H9 (cell line): ENCODE data around the gene GRWD1. TPM values are rescaled to one million over a fixed set of nuclear protein-coding genes. Genes with fewer than 3 reads are reported as not detected.
A peak's percentile ranks its signal among the peaks of the same experiment; 100 is the strongest.

Source experiments
- DNase-seq: peaks from one replicate; pipeline ENCODE4 v3.0.0-alpha.2; 2017
- H2AFZ ChIP-seq: one replicate; pipeline ENCODE4 v1.6.1; 2013; ENCODE audit warnings: mild to moderate bottlenecking, low read length, control low read depth, moderate library complexity
- H2AK5ac ChIP-seq: 2 replicates; pipeline ENCODE4 v1.6.1; 2013; ENCODE audit warnings: low read length, control low read depth, mixed read lengths; ENCODE audit not compliant: insufficient read length
- H2BK120ac ChIP-seq: one replicate; pipeline ENCODE4 v1.6.1; 2013; ENCODE audit warnings: low read depth, mild to moderate bottlenecking, low read length, control low read depth, inconsistent platforms; ENCODE audit not compliant: poor library complexity, severe bottlenecking
- H2BK12ac ChIP-seq: 2 replicates; pipeline ENCODE4 v1.6.1; 2013; ENCODE audit warnings: low read length, control low read depth, mixed read lengths, low read depth; ENCODE audit not compliant: insufficient read length
- H2BK15ac ChIP-seq: 2 replicates; pipeline ENCODE4 v1.6.1; 2013; ENCODE audit warnings: low read depth, low read length, control low read depth
- H2BK20ac ChIP-seq: one replicate; pipeline ENCODE4 v1.6.1; 2013; ENCODE audit warnings: low read depth, mild to moderate bottlenecking, low read length, control low read depth, inconsistent platforms; ENCODE audit not compliant: poor library complexity, severe bottlenecking
- H2BK5ac ChIP-seq: 2 replicates; pipeline ENCODE4 v1.6.1; 2013; ENCODE audit warnings: low read length, control low read depth, mixed read lengths; ENCODE audit not compliant: insufficient read length
- H3K14ac ChIP-seq: 2 replicates; pipeline ENCODE4 v1.6.1; 2013; ENCODE audit warnings: low read length, control low read depth; ENCODE audit not compliant: insufficient read depth
- H3K18ac ChIP-seq: 2 replicates; pipeline ENCODE4 v1.6.1; 2013; ENCODE audit warnings: low read depth, mild to moderate bottlenecking, mixed read lengths, low read length, control low read depth; ENCODE audit not compliant: insufficient read length
- H3K23ac ChIP-seq: 2 replicates; pipeline ENCODE4 v1.6.1; 2013; ENCODE audit warnings: low read length, control low read depth, mixed read lengths, low read depth; ENCODE audit not compliant: insufficient read length
- H3K23me2 ChIP-seq: 2 replicates; pipeline ENCODE4 v1.6.1; 2013; ENCODE audit warnings: low read depth, mild to moderate bottlenecking, mixed read lengths, low read length, control low read depth; ENCODE audit not compliant: insufficient read length, poor library complexity, severe bottlenecking
- H3K27ac ChIP-seq: 2 replicates; pipeline ENCODE4 v1.5.1; 2013; ENCODE audit warnings: low read length, control low read depth, mixed read lengths, low read depth; ENCODE audit not compliant: insufficient read length
- H3K27me3 ChIP-seq: 2 replicates; pipeline ENCODE4 v1.6.1; 2013; ENCODE audit warnings: low read length, control low read depth, inconsistent platforms; ENCODE audit not compliant: insufficient read depth
- H3K4ac ChIP-seq: 2 replicates; pipeline ENCODE4 v1.6.1; 2013; ENCODE audit warnings: low read depth, mild to moderate bottlenecking, control low read depth, inconsistent platforms, low read length, moderate library complexity
- H3K4me1 ChIP-seq: 2 replicates; pipeline ENCODE4 v1.6.1; 2013; ENCODE audit warnings: low read length, control low read depth, inconsistent platforms; ENCODE audit not compliant: insufficient read depth
- H3K4me2 ChIP-seq: 2 replicates; pipeline ENCODE4 v1.6.1; 2013; ENCODE audit warnings: low read length, control low read depth, mixed read lengths; ENCODE audit not compliant: insufficient read length, insufficient read depth
- H3K56ac ChIP-seq: 2 replicates; pipeline ENCODE4 v1.6.1; 2013; ENCODE audit warnings: low read depth, mild to moderate bottlenecking, mixed read lengths, low read length, control low read depth; ENCODE audit not compliant: insufficient read length
- H3K79me1 ChIP-seq: 2 replicates; pipeline ENCODE4 v1.6.1; 2013; ENCODE audit warnings: low read depth, mild to moderate bottlenecking, moderate library complexity, low read length, control low read depth, inconsistent platforms; ENCODE audit not compliant: insufficient read depth, poor library complexity, severe bottlenecking
- H3K79me2 ChIP-seq: 2 replicates; pipeline ENCODE4 v1.6.1; 2013; ENCODE audit warnings: low read length, control low read depth, inconsistent platforms; ENCODE audit not compliant: insufficient read depth
- H3K9ac ChIP-seq: 2 replicates; pipeline ENCODE4 v1.6.1; 2013; ENCODE audit warnings: low read length, control low read depth, mixed read lengths; ENCODE audit not compliant: insufficient read length; ENCODE audit errors: extremely low read depth
- H3K9me3 ChIP-seq: one replicate; pipeline ENCODE4 v1.6.1; 2013; ENCODE audit warnings: low read depth, low read length, inconsistent platforms; ENCODE audit not compliant: control insufficient read depth
- H3T11ph ChIP-seq: one replicate; pipeline ENCODE4 v1.6.1; 2013; ENCODE audit warnings: mild to moderate bottlenecking, low read length, control low read depth, inconsistent platforms
- H4K20me1 ChIP-seq: one replicate; pipeline ENCODE4 v1.6.1; 2013; ENCODE audit not compliant: control insufficient read depth, insufficient read length, insufficient read depth
- H4K5ac ChIP-seq: 2 replicates; pipeline ENCODE4 v1.6.1; 2013; ENCODE audit warnings: low read depth, mild to moderate bottlenecking, mixed read lengths, low read length, control low read depth; ENCODE audit not compliant: insufficient read length
- H4K8ac ChIP-seq: replicated peaks from 2 replicates; pipeline ENCODE4 v1.6.1; 2013; ENCODE audit warnings: low read length, control low read depth, mixed read lengths, low read depth; ENCODE audit not compliant: insufficient read length
- H4K91ac ChIP-seq: 2 replicates; pipeline ENCODE4 v1.6.1; 2013; ENCODE audit warnings: low read depth, mild to moderate bottlenecking, moderate library complexity, mixed read lengths, low read length, control low read depth; ENCODE audit not compliant: insufficient read length
- H3K27ac Mint-ChIP-seq, 3 experiments: 2 replicates in 2 of 3; 3 replicates in 1 of 3; pipeline ENCODE4 v1.8.0; 2020 to 2021; ENCODE audit warnings: mixed read lengths in 3 of 3, mild to moderate bottlenecking in 1 of 3, moderate library complexity in 1 of 3
- H3K27me3 Mint-ChIP-seq: 2 replicates; pipeline ENCODE4 v1.8.0; 2021; ENCODE audit warnings: low read depth, mild to moderate bottlenecking, moderate library complexity, mixed read lengths
- H3K36me3 Mint-ChIP-seq, 3 experiments: 2 replicates in 2 of 3; 3 replicates in 1 of 3; pipeline ENCODE4 v1.8.0; 2020 to 2021; ENCODE audit warnings: low read depth in 3 of 3, mixed read lengths in 3 of 3; ENCODE audit not compliant: insufficient read depth in 1 of 3
- H3K4me1 Mint-ChIP-seq, 2 experiments: 2 replicates each; pipeline ENCODE4 v1.8.0; 2020; ENCODE audit warnings: mixed read lengths in 2 of 2
- H3K4me3 Mint-ChIP-seq, 2 experiments: 2 replicates in 1 of 2; 3 replicates in 1 of 2; pipeline ENCODE4 v1.8.0; 2020 to 2021; ENCODE audit warnings: mild to moderate bottlenecking in 2 of 2, mixed read lengths in 2 of 2, moderate library complexity in 1 of 2
- H3K9me3 Mint-ChIP-seq, 2 experiments: 2 replicates in 1 of 2; 3 replicates in 1 of 2; pipeline ENCODE4 v1.8.0; 2020; ENCODE audit warnings: mild to moderate bottlenecking in 2 of 2, mixed read lengths in 2 of 2, moderate library complexity in 1 of 2
- WGBS: extraction: QIAGEN DNeasy Blood & Tissue Kit; methylation state at CpG from one replicate; pipeline ENCODE4 v1.1.7; 2013; ENCODE audit warnings: missing lambda C conversion rate, low lambda C conversion rate, mixed read lengths; ENCODE audit not compliant: insufficient read length; ENCODE audit errors: extremely low coverage; 5-methylcytosine and 5-hydroxymethylcytosine counted together
- total RNA-seq: library from RNA; stranded (reverse); gene quantifications from 2 replicates; pipeline ENCODE4 v1.2.1, GENCODE V29; 2021
- TF ChIP-seq, protein P1 (sequence below): fragments of 200-600 bp; sonication (generic); conservative IDR thresholded peaks from 3 replicates; pipeline ENCODE4 v1.8.0; 2021; ENCODE audit warnings: antibody characterized with exemption, mild to moderate bottlenecking

Gene GRWD1
- total RNA-seq, 1 experiment from 2014 or later = 92.0 TPM

DNA sequence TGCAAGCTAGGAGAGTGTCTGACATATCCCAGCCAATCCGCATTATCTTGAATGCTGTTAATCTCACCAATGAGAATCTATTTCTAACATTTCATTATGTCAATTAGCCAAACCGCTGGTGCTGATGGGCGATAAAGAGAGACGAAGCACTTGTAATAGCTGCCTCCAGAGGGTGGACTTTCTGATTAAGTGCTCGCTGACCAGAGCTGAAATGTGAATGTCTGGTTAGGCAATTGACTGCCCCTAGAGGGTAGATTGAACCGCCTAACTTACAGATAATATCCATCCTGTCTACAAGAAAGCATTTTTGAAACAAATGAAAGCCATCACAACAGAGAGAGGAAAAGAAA lies 552 bp upstream of the GRWD1 start:
- Mint-ChIP-seq H3K27ac (peak overlapping the region; percentile 90 to 99 (median 97)), H3K4me1 (peaks cover 13 to 17% of the 10 kb centered on the region in 2 experiments), H3K9me3 (no peaks in the 10 kb centered on the region; a peak in 1 of 5 replicates), H3K27me3 (no peaks in the 10 kb centered on the region), H3K4me3 (peak overlapping the region; percentile 89 to 95), H3K36me3 (peaks cover 28 to 47% (median 32%) of the 10 kb centered on the region in 3 experiments)
- Histone ChIP-seq H2BK5ac (no peak overlapping the region), H3T11ph (no peak overlapping the region), H4K91ac (no peak overlapping the region), H2AFZ (no peak overlapping the region), H3K14ac (no peak overlapping the region), H3K23ac (no peak overlapping the region), H3K27me3 (no peaks in the 10 kb centered on the region), H3K23me2 (peaks cover 8% of the 10 kb centered on the region), H4K20me1 (no peaks in the 10 kb centered on the region), H3K4me2 (peak overlapping the region; percentile 85), H4K8ac (no peak overlapping the region), H3K79me2 (0 out of 2 replicates have a peak, but pooled peaks cover 2% of the 10 kb centered on the region), H3K18ac (no peak overlapping the region), H2BK120ac (no peak overlapping the region), H3K79me1 (peaks cover 3% of the 10 kb centered on the region), H3K56ac (no peak overlapping the region), H4K5ac (no peak overlapping the region), H3K9ac (peak overlapping the region; percentile 34), H3K4me1 (peaks cover 2% of the 10 kb centered on the region; the same call in 1 of the 2 replicates), H2BK15ac (no peak overlapping the region), H2BK12ac (no peak overlapping the region), H3K27ac (peak overlapping the region; percentile 22), H2AK5ac (no peak overlapping the region), H3K9me3 (no peaks in the 10 kb centered on the region), H2BK20ac (no peak overlapping the region), H3K4ac (no peak overlapping the region)
- peak; percentile 62 for DNase-seq
- no CpG with 5 or more reads among the region's 6 CpGs for WGBS
- TF ChIP-seq, protein P1, sequence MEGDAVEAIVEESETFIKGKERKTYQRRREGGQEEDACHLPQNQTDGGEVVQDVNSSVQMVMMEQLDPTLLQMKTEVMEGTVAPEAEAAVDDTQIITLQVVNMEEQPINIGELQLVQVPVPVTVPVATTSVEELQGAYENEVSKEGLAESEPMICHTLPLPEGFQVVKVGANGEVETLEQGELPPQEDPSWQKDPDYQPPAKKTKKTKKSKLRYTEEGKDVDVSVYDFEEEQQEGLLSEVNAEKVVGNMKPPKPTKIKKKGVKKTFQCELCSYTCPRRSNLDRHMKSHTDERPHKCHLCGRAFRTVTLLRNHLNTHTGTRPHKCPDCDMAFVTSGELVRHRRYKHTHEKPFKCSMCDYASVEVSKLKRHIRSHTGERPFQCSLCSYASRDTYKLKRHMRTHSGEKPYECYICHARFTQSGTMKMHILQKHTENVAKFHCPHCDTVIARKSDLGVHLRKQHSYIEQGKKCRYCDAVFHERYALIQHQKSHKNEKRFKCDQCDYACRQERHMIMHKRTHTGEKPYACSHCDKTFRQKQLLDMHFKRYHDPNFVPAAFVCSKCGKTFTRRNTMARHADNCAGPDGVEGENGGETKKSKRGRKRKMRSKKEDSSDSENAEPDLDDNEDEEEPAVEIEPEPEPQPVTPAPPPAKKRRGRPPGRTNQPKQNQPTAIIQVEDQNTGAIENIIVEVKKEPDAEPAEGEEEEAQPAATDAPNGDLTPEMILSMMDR = peak; percentile 63
